Stomach (tissue), 9 donors: ENCODE measurements around the gene ANTKMT. TPM values are rescaled to one million over a fixed set of nuclear protein-coding genes. Genes with fewer than 3 reads are reported as not detected.

Experiments used
- DNase-seq, 2 donors: peaks; one replicate each; pipeline versions ENCODE4 v3.0.0 to v3.0.0-alpha.2; 2013 to 2019
- H3K27ac ChIP-seq, 5 donors: fragments of 200-600 bp in 4 of 5; sonication (generic) in 4 of 5; one replicate each; pipeline ENCODE4 v1.5.1; 2013 to 2019; ENCODE audit warnings: mild to moderate bottlenecking in 1 of 5, moderate library complexity in 1 of 5
- H3K27me3 ChIP-seq, 3 donors: fragments of 200-600 bp; sonication (generic); one replicate each; pipeline ENCODE4 v1.5.1; 2017 to 2019; ENCODE audit warnings: mixed run types in 1 of 3
- H3K36me3 ChIP-seq, 4 donors: fragments of 200-600 bp; sonication (generic); 1 replicate in 3 of 4; 2 replicates in 1 of 4; pipeline ENCODE4 v1.5.1; 2016 to 2019
- H3K4me1 ChIP-seq, 4 donors: fragments of 200-600 bp; sonication (generic); one replicate each; pipeline ENCODE4 v1.5.1; 2016 to 2019
- H3K4me3 ChIP-seq, 4 donors: fragments of 200-600 bp; sonication (generic) in 3 of 4; one replicate each; pipeline ENCODE4 v1.5.1; 2016 to 2019; ENCODE audit warnings: mild to moderate bottlenecking in 1 of 4
- H3K9me3 ChIP-seq, 4 donors: fragments of 200-600 bp; sonication (generic); one replicate each; pipeline ENCODE4 v1.5.1; 2016 to 2019
- EP300 ChIP-seq: sonication (generic); formaldehyde crosslinking; IDR thresholded peaks from one replicate; pipeline ENCODE4 v1.6.1; 2017; ENCODE audit warnings: antibody characterized with exemption
- POLR2A ChIP-seq, 4 donors: fragments of 450-650 bp; IDR thresholded peaks; one replicate each; pipeline ENCODE4 v1.6.1; 2016; ENCODE audit warnings: antibody characterized with exemption in 4 of 4, control low read depth in 2 of 4, mild to moderate bottlenecking in 1 of 4, moderate library complexity in 1 of 4
- POLR2AphosphoS5 ChIP-seq, 3 donors: sonication (generic); formaldehyde crosslinking; IDR thresholded peaks; one replicate each; pipeline ENCODE4 v1.6.1; 2016; ENCODE audit warnings: antibody characterized with exemption in 3 of 3
- WGBS, 5 donors: extraction: QIAGEN DNeasy Blood & Tissue Kit in 3 of 5; methylation state at CpG; one replicate each; pipeline versions ENCODE4 v1.1.5 to v1.1.7; 2013 to 2018; 5-methylcytosine and 5-hydroxymethylcytosine counted together
- intact Hi-C: fragments of 100-400 bp; cut with DNase I; formaldehyde crosslinking; loops from one replicate; pipeline ENCODE4 v1.15.1; 2023; ENCODE audit warnings: low total_unique reads
- polyA plus RNA-seq, 3 donors: library from polyadenylated mRNA; stranded (reverse); fragments of 200-250 nt; gene quantifications; one replicate each; pipeline ENCODE4 v1.2.3, GENCODE V29; 2013
- total RNA-seq, 5 donors: library from RNA; depleted of rRNA; stranded (reverse); fragments of >200 nt; gene quantifications; one replicate each; pipeline versions ENCODE4 v1.1.0 to v1.2.3, GENCODE V29; 2014 to 2016
- TF ChIP-seq, protein P1 (sequence below), 7 experiments: fragments of 450-650 bp in 4 of 7; fragments of 200-600 bp in 3 of 7; sonication (generic) in 3 of 7; IDR thresholded peaks; one replicate each; pipeline ENCODE4 v1.5.1; 2016 to 2019; ENCODE audit warnings: antibody characterized with exemption in 7 of 7, control low read depth in 2 of 7, mild to moderate bottlenecking in 1 of 7
- donor health status: healthy with polysubstance abuse.
- donor health status: Bipolar disorder and iron deficiency.
- donor health status: healthy.

ANTKMT gene
- total and polyA plus RNA-seq, 8 donors = 9.7 to 602 (median 51.5) TPM

DNA sequence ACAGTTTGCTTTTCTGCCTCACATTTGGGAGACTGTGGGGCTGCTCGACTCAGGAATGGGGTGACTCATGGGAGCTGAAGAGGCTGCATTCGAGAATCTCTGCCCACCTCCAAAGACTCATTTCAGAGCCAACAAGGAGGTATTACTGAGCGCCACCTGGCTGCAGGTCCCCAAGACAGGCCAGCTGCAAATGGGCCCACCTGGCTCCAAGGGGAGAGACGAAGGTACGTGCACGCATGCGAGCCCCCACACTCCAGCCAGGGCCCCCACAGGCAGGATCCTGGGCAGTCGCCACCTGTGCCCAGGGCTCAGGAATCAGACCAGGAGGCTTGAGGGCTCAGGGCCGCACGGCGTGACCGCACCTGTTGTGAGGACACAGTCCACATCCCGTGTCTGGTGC is 12.0 kb downstream of the ANTKMT start:
- WGBS, 5 donors = 88 to 93% (median 90%) methylated on average over 7 to 13 of the region's 13 CpGs
- no peak overlapping the region for H3K27ac ChIP-seq
- no peak for DNase-seq
- H3K9me3 ChIP-seq = no peaks in the 10 kb centered on the region
- TF ChIP-seq POLR2AphosphoS5 (IDR thresholded peaks at IDR 0.05) (no peak), POLR2A (IDR thresholded peaks at IDR 0.05) (no peak), EP300 (no peak)
- TF ChIP-seq, protein P1, sequence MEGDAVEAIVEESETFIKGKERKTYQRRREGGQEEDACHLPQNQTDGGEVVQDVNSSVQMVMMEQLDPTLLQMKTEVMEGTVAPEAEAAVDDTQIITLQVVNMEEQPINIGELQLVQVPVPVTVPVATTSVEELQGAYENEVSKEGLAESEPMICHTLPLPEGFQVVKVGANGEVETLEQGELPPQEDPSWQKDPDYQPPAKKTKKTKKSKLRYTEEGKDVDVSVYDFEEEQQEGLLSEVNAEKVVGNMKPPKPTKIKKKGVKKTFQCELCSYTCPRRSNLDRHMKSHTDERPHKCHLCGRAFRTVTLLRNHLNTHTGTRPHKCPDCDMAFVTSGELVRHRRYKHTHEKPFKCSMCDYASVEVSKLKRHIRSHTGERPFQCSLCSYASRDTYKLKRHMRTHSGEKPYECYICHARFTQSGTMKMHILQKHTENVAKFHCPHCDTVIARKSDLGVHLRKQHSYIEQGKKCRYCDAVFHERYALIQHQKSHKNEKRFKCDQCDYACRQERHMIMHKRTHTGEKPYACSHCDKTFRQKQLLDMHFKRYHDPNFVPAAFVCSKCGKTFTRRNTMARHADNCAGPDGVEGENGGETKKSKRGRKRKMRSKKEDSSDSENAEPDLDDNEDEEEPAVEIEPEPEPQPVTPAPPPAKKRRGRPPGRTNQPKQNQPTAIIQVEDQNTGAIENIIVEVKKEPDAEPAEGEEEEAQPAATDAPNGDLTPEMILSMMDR (IDR thresholded peaks at IDR 0.05) = no peak
- intact Hi-C loops = no loop called here
- no peak overlapping the region for H3K4me3 ChIP-seq
- H3K36me3 ChIP-seq = peaks cover 45 to 85% (median 77%) of the 10 kb centered on the region in 4 donors
- peaks cover 12 to 16% (median 12%) of the 10 kb centered on the region in 4 donors for H3K4me1 ChIP-seq
- peaks cover 0 to 16% (median 10%) of the 10 kb centered on the region in 3 donors for H3K27me3 ChIP-seq

DNA sequence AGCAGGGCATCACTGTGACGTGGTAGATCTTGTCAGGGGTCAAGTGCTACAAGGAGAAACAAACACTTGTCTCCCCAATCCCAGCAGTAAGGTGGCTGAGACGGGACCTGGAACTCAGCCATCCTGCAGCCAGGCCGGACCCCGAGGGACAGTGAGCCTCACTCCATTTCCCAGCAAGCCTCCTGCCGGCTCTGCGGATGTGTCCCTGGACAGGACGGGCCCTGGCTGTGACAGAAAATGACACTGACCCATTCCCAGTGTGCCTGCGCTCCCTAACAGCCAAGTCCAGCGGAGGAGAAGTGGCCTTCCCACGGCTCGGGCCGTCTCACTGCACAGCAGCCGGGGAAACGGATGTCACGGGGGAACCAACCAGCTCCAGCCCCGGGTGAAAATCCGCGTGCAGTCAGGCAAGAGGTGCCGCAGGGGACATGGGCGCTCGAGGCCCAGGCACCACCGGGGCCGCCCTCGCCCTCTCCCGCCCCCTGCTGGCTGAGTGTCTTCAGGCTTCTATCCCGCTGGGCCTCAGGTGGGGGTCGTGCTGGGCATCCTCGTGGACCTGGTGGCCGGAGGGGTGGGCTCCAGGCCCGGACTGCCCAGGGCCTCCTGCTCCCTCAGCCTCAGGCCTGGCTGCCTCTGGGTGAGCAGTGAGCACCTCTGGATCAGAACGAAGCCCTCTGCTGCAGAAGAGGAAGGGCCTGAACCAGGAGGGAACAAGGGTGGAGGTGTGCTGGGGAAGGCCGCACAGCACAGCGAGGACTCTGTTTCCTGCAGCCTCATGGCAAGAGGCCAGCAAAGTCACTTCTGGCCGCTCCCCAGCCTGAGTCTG is 12.6 kb downstream of the ANTKMT start:
- no peak overlapping the region for H3K4me3 ChIP-seq
- peaks cover 0 to 9% (median 3%) of the 10 kb centered on the region in 3 donors for H3K27me3 ChIP-seq
- intact Hi-C loops = no loop called here
- no peak overlapping the region for H3K27ac ChIP-seq
- H3K9me3 ChIP-seq = no peaks in the 10 kb centered on the region
- DNase-seq = no peak
- H3K36me3 ChIP-seq = peaks cover 46 to 91% (median 82%) of the 10 kb centered on the region in 4 donors
- 69 to 88% (median 81%) methylated on average over 13 to 34 of the region's 34 CpGs for WGBS, 5 donors
- peaks cover 5 to 10% (median 5%) of the 10 kb centered on the region in 4 donors for H3K4me1 ChIP-seq
- TF ChIP-seq POLR2AphosphoS5 (IDR thresholded peaks at IDR 0.05) (no peak), EP300 (no peak), POLR2A (IDR thresholded peaks at IDR 0.05) (no peak)
- TF ChIP-seq, protein P1 (IDR thresholded peaks at IDR 0.05) = no peak

DNA sequence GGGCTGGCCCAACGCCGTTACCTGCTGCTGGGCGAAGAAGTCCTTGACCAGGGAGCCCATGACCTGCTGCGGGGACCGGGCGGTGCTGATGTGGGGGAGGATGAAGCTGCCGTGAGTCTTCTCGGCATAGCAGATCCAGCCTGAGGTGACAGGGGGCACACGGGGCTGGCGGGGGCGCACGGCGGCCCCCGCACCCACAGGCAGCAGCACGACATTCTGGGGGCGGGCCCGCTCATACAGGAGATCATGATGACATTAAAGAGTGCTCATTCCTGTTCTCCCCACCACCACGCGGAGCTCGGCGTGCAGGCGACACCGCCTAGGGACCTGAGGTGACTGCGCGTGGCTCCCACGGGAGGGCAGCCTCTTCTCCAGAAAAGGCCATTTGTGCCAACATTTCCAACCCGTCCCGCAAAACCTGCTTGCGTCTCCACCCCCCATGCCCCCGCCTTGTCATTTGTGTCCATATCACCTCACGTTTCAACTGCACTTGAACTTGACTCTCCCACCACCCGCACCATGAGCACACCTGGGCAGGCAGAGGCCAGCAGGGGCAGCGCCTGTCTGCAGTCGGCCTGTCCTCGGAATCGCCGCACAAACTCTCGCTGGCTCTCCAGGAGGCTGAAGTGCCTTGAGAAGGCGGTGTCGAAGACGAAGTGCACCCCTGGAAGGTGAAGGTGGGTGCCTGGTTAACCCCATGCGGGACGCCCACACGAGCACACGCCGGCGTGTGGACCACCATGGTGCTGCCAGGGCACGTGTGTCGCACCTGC is 13.4 kb downstream of the ANTKMT start:
- peaks cover 0 to 1% (median 0%) of the 10 kb centered on the region in 3 donors for H3K27me3 ChIP-seq
- peaks cover 0 to 8% (median 2%) of the 10 kb centered on the region in 4 donors for H3K4me1 ChIP-seq
- no peak for DNase-seq
- H3K4me3 ChIP-seq = no peak overlapping the region
- H3K27ac ChIP-seq = no peak overlapping the region
- 90 to 94% (median 91%) methylated on average over 46 to 49 of the region's 49 CpGs for WGBS, 5 donors
- TF ChIP-seq, protein P1 (IDR thresholded peaks at IDR 0.05) = no peak
- TF ChIP-seq EP300 (no peak), POLR2AphosphoS5 (IDR thresholded peaks at IDR 0.05) (no peak), POLR2A (IDR thresholded peaks at IDR 0.05) (no peak)
- no peaks in the 10 kb centered on the region for H3K9me3 ChIP-seq
- peaks cover 46 to 93% (median 88%) of the 10 kb centered on the region in 4 donors for H3K36me3 ChIP-seq
- intact Hi-C loops = no loop called here
